GM19324 (cell line): ENCODE results near the gene FOXL1.

ENCODE experiments used
- ATAC-seq: cut with Tn5 transposase; IDR thresholded peaks from one replicate; pipeline ENCODE4 v1.9.1; 2021; ENCODE audit warnings: mild to moderate bottlenecking, moderate library complexity; ENCODE audit not compliant: unreplicated experiment, low FRiP score

The FOXL1 gene

GRCh38 chr16:86625821-86626220 is 47.5 kb downstream of the FOXL1 start:
- no peak for ATAC-seq

- ATAC-seq: no peak
Observed at GRCh38 chr16:86626284-86626683, 47.9 kb downstream of the FOXL1 start.

DNA sequence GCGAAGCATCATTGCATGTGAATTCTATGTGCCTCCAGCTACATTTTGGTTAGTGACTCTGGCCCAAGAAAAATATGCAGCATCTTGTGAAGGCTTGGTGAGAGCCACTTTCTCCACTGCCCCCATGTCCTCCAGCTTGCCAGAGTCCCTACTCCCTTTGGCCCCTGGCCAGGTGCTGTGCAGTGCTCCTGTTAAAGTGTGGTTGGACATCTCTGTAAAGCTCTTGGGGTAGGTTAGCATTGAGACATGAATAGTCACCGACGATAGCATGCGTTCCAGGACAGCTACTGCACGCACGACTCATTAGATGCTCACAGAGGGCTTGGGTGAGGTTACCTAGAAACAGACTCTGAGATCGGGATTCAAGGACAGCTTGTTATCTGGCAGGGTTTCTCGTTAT is 48.6 kb downstream of the FOXL1 start:
- no peak for ATAC-seq

- ATAC-seq: no peak
Observed at GRCh38 chr16:86628614-86629013, 50.3 kb downstream of the FOXL1 start.

GRCh38 chr16:86630471-86630870 is 52.1 kb downstream of the FOXL1 start:
- ATAC-seq: no peak

DNA sequence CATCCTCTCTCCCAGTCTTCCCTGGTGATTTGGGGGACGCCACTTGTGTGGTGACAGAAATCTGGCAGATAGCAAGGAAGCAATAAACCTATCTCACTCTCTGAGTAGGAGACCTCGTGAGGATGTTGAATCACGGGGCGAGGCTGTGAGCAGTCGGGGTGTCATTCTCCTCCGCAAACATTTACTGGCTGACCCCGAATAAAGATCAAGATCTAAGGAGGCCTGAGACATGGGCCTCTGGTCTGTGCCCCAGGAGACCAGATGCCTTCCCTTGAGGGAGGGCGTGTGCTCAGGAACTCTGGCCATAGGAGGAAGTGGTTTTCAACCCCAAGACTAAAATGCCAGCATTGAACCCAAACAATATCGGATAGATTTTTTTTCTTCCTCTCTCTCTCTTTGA is 53.1 kb downstream of the FOXL1 start:
- no peak for ATAC-seq
